D721Med (cell line): ENCODE data around the gene GRIPAP1.

Experiments
- DNase-seq: peaks from one replicate; pipeline ENCODE4 v3.0.0; 2011; ENCODE audit warnings: low spot score; ENCODE audit not compliant: insufficient read length
- FAIRE-seq: peaks from 2 replicates; lab custom pipeline; 2011; peaks lifted over from hg19 to GRCh38; lab: Jason Lieb, UNC
- CTCF ChIP-seq: IDR thresholded peaks from 2 replicates; pipeline ENCODE4 v1.5.1; 2012; ENCODE audit warnings: mild to moderate bottlenecking, control low read depth; ENCODE audit not compliant: insufficient read depth; ENCODE audit errors: missing control alignments

Gene GRIPAP1

GRCh38 chrX:48936429-48937053 lies 65.5 kb downstream of the GRIPAP1 start:
- no peak for TF ChIP-seq CTCF
- no peak for DNase-seq
- no peak for FAIRE-seq

GRCh38 chrX:48935301-48935670 lies 66.8 kb downstream of the GRIPAP1 start:
- DNase-seq (no peak), FAIRE-seq (no peak)
- no peak for TF ChIP-seq CTCF

DNA sequence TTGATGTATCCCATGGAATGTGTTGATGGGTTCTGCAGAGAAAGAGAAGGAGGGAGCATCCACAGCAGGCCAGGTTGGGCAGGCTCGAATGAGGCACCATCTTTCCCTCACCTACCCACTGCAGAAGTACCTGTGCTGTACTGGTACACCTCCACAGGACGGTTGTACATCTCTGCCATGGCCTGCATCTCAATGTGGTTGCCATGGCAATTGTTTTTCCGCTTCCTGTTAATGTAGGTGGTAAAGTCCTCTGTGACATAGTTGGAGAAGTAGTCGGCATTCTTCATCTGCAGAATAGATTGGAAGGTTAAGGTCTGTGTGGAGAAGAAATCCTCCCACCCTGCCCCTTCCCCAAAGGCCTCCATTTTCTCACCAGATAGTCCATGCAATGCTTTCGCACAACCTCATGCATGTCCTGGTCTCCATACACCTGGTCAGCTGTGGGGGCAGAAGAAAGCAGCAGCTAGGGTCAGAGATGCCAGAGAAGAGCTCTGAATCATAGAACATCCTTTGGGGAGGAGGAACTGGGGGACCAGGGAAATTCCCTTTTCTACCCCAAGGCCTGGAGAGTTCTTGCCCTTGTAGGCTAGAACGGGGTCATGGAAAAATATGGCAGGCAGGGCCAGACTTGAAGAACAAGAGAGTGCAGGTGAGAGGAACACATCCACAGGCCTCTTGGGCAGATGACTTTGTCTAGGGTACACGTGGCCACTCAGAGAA lies 67.3 kb downstream of the GRIPAP1 start:
- no peak for DNase-seq
- FAIRE-seq: no peak
- TF ChIP-seq CTCF: no peak

DNA sequence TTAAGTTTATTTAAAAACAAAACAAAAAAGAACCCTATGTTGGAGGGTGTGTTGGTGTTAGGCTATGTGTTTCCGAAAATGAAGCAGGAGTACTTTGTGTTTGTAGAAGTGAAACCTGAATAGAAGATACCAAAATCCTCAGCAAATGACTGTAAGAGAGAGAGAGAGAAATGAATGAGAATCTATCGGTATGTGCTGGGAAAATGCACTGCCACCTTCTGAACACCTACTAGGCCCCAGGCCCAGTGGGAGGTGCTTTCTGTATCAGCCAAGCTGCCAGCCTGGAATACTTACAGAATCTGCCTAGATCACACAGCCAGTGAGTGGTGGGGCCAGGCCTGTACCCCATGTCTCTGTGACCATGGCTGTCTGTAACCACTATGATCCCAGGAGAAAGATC lies 68.3 kb downstream of the GRIPAP1 start:
- no peak for TF ChIP-seq CTCF
- FAIRE-seq: no peak

DNA sequence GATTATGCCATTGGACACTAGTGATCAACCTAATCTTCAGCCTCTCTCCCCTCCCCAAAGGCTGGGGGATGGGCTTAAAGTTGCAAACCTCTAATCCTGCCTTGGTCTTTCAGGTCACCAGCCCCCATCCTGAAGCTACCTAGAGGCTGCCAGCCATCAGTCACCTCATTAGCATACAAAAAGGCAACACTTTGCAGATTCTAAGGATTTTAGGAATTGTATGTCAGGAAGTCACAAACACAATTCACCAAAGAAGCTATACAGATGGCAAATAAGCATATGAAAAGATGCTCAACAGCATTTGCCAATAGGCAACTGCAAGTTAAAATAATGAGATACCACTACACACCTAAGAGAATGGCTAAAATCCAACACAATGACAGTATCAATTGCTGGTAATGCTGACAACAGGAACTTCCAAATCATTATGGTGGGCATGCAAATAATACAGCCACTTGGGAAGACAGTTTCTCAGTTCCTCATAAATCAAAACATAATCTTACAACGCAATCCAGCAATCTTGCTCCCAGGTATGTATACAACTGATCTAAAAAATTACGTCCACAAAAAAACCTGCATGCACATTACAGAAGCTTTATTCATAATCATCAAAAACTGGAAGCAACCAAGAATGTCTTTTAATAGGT lies 74.2 kb downstream of the GRIPAP1 start:
- no peak for DNase-seq
- no peak for TF ChIP-seq CTCF
- FAIRE-seq: no peak

More for the DNA sequence above, 68.3 kb downstream of the GRIPAP1 start:
- DNase-seq: no peak

- TF ChIP-seq CTCF: no peak
- DNase-seq: no peak
- no peak for FAIRE-seq
These were observed 74.9 kb downstream of the GRIPAP1 start for GRCh38 chrX:48927123-48927522.
